SK-N-SH (cell line): ENCODE data around the gene ATRN. TPM values are rescaled to one million over a fixed set of nuclear protein-coding genes. Genes with fewer than 3 reads are reported as not detected.
"Not testable (repeated sequence)": the region's sequence is repeated elsewhere in the genome, so short reads cannot be mapped to it uniquely, and the experiment has no call there.

Experiments used
- CTCF ChIA-PET: fragments of 300-600, 350-600 bp; formaldehyde crosslinking; extraction: SDS; loops from one replicate; lab custom pipeline; 2021; lab: Yijun Ruan, JAX
- POLR2A ChIA-PET: fragments of 350-600 bp; sonication (Branson Sonifier 250); formaldehyde crosslinking; extraction: SDS; loops from one replicate; lab custom pipeline; 2020; ENCODE audit warnings: antibody characterized with exemption, inconsistent platforms; lab: Yijun Ruan, JAX
- DNase-seq: peaks from one replicate; pipeline ENCODE4 v3.0.0; 2012
- H2AFZ ChIP-seq: fragments of 200-600 bp; sonication (generic); 2 replicates; pipeline ENCODE4 v1.8.1; 2016; ENCODE audit warnings: antibody characterized with exemption, mild to moderate bottlenecking, low read depth
- H3F3A ChIP-seq: fragments of 200-600 bp; sonication (generic); replicated peaks from 2 replicates; pipeline ENCODE3; 2016; ENCODE audit warnings: antibody characterized with exemption, mild to moderate bottlenecking; ENCODE audit not compliant: insufficient read depth
- H3K27ac ChIP-seq, 2 experiments: fragments of 200-500 bp in 1 of 2; fragments of 200-600 bp in 1 of 2; sonication (Bioruptor generic) in 1 of 2; sonication (generic), shearing (Covaris generic) in 1 of 2; 2 replicates each; pipeline versions ENCODE4 v1.5.1 to v1.6.1; 2014 to 2016; ENCODE audit warnings: low read depth in 2 of 2, inconsistent platforms in 1 of 2, low read length in 1 of 2, mild to moderate bottlenecking in 1 of 2, mixed read lengths in 1 of 2
- H3K27me3 ChIP-seq: fragments of 200-600 bp; sonication (generic), shearing (Covaris generic); 2 replicates; pipeline ENCODE4 v1.6.1; 2016; ENCODE audit warnings: mixed run types; ENCODE audit not compliant: insufficient read depth
- H3K36me3 ChIP-seq, 2 experiments: fragments of 200-500 bp in 1 of 2; fragments of 200-600 bp in 1 of 2; sonication (Bioruptor generic) in 1 of 2; sonication (generic) in 1 of 2; replicated peaks in 1 of 2; 2 replicates each; pipeline versions ENCODE3 to v1.5.1; 2014 to 2016; ENCODE audit warnings: low read length in 1 of 2, mild to moderate bottlenecking in 1 of 2; ENCODE audit not compliant: insufficient read depth in 2 of 2, control insufficient read depth in 1 of 2
- H3K4me1 ChIP-seq, 2 experiments: fragments of 200-500 bp in 1 of 2; fragments of 200-600 bp in 1 of 2; sonication (Bioruptor generic) in 1 of 2; sonication (generic), shearing (Covaris generic) in 1 of 2; 2 replicates each; pipeline versions ENCODE4 v1.5.1 to v1.6.1; 2014 to 2016; ENCODE audit warnings: low read depth in 1 of 2, low read length in 1 of 2, mixed run types in 1 of 2; ENCODE audit not compliant: insufficient read depth in 2 of 2, control insufficient read depth in 1 of 2
- H3K4me2 ChIP-seq: fragments of 200-600 bp; sonication (generic), shearing (Covaris generic); 2 replicates; pipeline ENCODE4 v1.6.1; 2017; ENCODE audit warnings: mixed run types
- H3K4me3 ChIP-seq, 2 experiments: fragments of 200-500 bp in 1 of 2; fragments of 200-600 bp in 1 of 2; sonication (Bioruptor generic) in 1 of 2; sonication (generic), shearing (Covaris generic) in 1 of 2; 2 replicates each; pipeline versions ENCODE4 v1.5.1 to v1.8.1; 2014 to 2016; ENCODE audit warnings: low read depth in 2 of 2, inconsistent platforms in 1 of 2, low read length in 1 of 2, mild to moderate bottlenecking in 1 of 2, mixed read lengths in 1 of 2, moderate library complexity in 1 of 2
- H3K79me2 ChIP-seq: fragments of 200-600 bp; sonication (generic); 2 replicates; pipeline ENCODE4 v1.8.1; 2017; ENCODE audit warnings: mild to moderate bottlenecking; ENCODE audit not compliant: insufficient read depth
- H3K9ac ChIP-seq: fragments of 200-600 bp; sonication (generic); 2 replicates; pipeline ENCODE4 v1.6.1; 2017; ENCODE audit warnings: mixed run types
- H3K9me2 ChIP-seq: fragments of 200-600 bp; sonication (generic); 2 replicates; pipeline ENCODE4 v1.6.1; 2017; ENCODE audit warnings: mixed run types
- H3K9me3 ChIP-seq: fragments of 200-600 bp; sonication (generic); 2 replicates; pipeline ENCODE4 v1.6.1; 2017; ENCODE audit warnings: mixed run types, mild to moderate bottlenecking, moderate library complexity
- H4K20me1 ChIP-seq: fragments of 200-600 bp; sonication (generic); 2 replicates; pipeline ENCODE4 v1.6.1; 2017; ENCODE audit warnings: mild to moderate bottlenecking, mixed run types; ENCODE audit not compliant: insufficient read depth
- EZH2phosphoT487 ChIP-seq: fragments of 200-600 bp; sonication (generic); IDR thresholded peaks from 2 replicates; pipeline ENCODE4 v1.6.1; 2017; ENCODE audit warnings: low read depth, mixed run types, mild to moderate bottlenecking, antibody characterized with exemption, moderate library complexity, borderline replicate concordance
- POLR2AphosphoS5 ChIP-seq: IDR thresholded peaks from 2 replicates; pipeline ENCODE4 v1.6.1; 2012; ENCODE audit warnings: low read depth, low read length
- RCOR1 ChIP-seq: fragments of 150-350 bp; IDR thresholded peaks from 2 replicates; pipeline ENCODE4 v1.6.1; 2017; ENCODE audit warnings: antibody characterized with exemption, low read length
- RXRA ChIP-seq: IDR thresholded peaks from 2 replicates; pipeline ENCODE4 v1.4.0; 2012; ENCODE audit warnings: low read depth, mild to moderate bottlenecking, borderline replicate concordance
- TAF1 ChIP-seq: IDR thresholded peaks from 2 replicates; pipeline ENCODE4 v1.6.1; 2012; ENCODE audit warnings: low read depth, mild to moderate bottlenecking, low read length, moderate library complexity, borderline replicate concordance
- TEAD4 ChIP-seq: IDR thresholded peaks from 2 replicates; pipeline ENCODE4 v1.4.0; 2012; ENCODE audit warnings: mild to moderate bottlenecking, borderline replicate concordance; ENCODE audit not compliant: insufficient read depth
- YY1 ChIP-seq: IDR thresholded peaks from 2 replicates; pipeline ENCODE4 v1.4.0; 2012; ENCODE audit warnings: low read depth, mild to moderate bottlenecking
- WGBS: methylation state at CpG from one replicate; pipeline ENCODE4 v1.1.6; 2017; ENCODE audit warnings: low lambda C conversion rate; 5-methylcytosine and 5-hydroxymethylcytosine counted together
- polyA plus RNA-seq, 3 experiments: library from polyadenylated mRNA; depleted of rRNA; stranded (reverse); fragments of >200 nt; gene quantifications; 2 replicates each; pipeline ENCODE4 v1.2.3, GENCODE V29; 2012
- TF ChIP-seq, protein P1 (sequence below): IDR thresholded peaks from 2 replicates; pipeline ENCODE4 v1.4.0; 2012; ENCODE audit warnings: low read depth
- TF ChIP-seq, protein P2 (sequence below): IDR thresholded peaks from 2 replicates; pipeline ENCODE4; 2012
- TF ChIP-seq, protein P3 (sequence below): IDR thresholded peaks from 2 replicates; pipeline ENCODE4 v1.6.1; 2012; ENCODE audit warnings: mild to moderate bottlenecking, low read depth, low read length, moderate library complexity
- TF ChIP-seq, protein P4 (sequence below): fragments of 200-600 bp; sonication (generic); IDR thresholded peaks from 2 replicates; pipeline ENCODE4 v1.6.1; 2017; ENCODE audit warnings: antibody characterized with exemption, mild to moderate bottlenecking, moderate library complexity
- TF ChIP-seq, protein P5 (sequence below): IDR thresholded peaks from 2 replicates; pipeline ENCODE4 v1.4.0; 2012; ENCODE audit warnings: low read depth, borderline replicate concordance
- TF ChIP-seq, protein P6 (sequence below): fragments of 150-350 bp; IDR thresholded peaks from 2 replicates; pipeline ENCODE4 v1.6.1; 2016; ENCODE audit warnings: mild to moderate bottlenecking, low read depth, low read length

Gene ATRN
- polyA plus RNA-seq, 1 of the 3 experiments (the other 2 are of a cell fraction), result 33.8 TPM

DNA sequence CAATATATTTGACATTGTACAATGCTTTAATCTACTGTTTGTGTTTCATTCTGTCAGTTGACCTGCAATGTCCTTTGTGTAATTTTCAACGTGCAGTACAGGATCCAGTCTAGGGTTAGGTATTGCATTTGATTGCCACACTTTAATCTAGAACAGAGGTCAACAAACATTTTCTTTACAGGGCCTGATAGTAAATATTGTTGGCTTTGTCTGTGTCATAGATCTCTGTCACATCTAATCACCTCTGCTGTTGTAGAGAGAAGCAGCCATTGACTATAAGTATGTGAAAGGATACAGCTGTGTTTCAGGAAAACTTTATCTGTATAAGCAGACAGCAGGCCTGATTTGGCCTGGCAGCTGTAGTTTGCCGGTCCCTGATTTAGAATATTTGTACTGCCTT lies 39.3 kb downstream of the ATRN start:
- WGBS, result 51% methylated on average over 2 of the region's 2 CpGs
- Histone ChIP-seq H4K20me1 (no peaks in the 10 kb centered on the region), H3F3A (no peaks in the 10 kb centered on the region), H3K79me2 (peaks cover 24% of the 10 kb centered on the region; the same call in 1 of the 2 replicates), H3K9me2 (no peaks in the 10 kb centered on the region), H3K9ac (no peak overlapping the region), H3K4me1 (no peaks in the 10 kb centered on the region), H3K36me3 (peaks cover 0 to 3% of the 10 kb centered on the region in 2 experiments), H3K9me3 (no peaks in the 10 kb centered on the region), H3K27me3 (no peaks in the 10 kb centered on the region), H3K4me2 (no peak overlapping the region), H3K27ac (no peak overlapping the region), H3K4me3 (no peak overlapping the region), H2AFZ (no peak overlapping the region)
- ChIA-PET CTCF (no interaction called here), POLR2A (no interaction called here)
- no peak for DNase-seq
- TF ChIP-seq, protein P1, sequence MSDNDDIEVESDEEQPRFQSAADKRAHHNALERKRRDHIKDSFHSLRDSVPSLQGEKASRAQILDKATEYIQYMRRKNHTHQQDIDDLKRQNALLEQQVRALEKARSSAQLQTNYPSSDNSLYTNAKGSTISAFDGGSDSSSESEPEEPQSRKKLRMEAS, result no peak
- TF ChIP-seq, protein P2, sequence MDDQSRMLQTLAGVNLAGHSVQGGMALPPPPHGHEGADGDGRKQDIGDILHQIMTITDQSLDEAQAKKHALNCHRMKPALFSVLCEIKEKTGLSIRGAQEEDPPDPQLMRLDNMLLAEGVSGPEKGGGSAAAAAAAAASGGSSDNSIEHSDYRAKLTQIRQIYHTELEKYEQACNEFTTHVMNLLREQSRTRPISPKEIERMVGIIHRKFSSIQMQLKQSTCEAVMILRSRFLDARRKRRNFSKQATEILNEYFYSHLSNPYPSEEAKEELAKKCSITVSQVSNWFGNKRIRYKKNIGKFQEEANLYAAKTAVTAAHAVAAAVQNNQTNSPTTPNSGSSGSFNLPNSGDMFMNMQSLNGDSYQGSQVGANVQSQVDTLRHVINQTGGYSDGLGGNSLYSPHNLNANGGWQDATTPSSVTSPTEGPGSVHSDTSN, result no peak
- TF ChIP-seq, protein P3, sequence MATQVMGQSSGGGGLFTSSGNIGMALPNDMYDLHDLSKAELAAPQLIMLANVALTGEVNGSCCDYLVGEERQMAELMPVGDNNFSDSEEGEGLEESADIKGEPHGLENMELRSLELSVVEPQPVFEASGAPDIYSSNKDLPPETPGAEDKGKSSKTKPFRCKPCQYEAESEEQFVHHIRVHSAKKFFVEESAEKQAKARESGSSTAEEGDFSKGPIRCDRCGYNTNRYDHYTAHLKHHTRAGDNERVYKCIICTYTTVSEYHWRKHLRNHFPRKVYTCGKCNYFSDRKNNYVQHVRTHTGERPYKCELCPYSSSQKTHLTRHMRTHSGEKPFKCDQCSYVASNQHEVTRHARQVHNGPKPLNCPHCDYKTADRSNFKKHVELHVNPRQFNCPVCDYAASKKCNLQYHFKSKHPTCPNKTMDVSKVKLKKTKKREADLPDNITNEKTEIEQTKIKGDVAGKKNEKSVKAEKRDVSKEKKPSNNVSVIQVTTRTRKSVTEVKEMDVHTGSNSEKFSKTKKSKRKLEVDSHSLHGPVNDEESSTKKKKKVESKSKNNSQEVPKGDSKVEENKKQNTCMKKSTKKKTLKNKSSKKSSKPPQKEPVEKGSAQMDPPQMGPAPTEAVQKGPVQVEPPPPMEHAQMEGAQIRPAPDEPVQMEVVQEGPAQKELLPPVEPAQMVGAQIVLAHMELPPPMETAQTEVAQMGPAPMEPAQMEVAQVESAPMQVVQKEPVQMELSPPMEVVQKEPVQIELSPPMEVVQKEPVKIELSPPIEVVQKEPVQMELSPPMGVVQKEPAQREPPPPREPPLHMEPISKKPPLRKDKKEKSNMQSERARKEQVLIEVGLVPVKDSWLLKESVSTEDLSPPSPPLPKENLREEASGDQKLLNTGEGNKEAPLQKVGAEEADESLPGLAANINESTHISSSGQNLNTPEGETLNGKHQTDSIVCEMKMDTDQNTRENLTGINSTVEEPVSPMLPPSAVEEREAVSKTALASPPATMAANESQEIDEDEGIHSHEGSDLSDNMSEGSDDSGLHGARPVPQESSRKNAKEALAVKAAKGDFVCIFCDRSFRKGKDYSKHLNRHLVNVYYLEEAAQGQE, result no peak
- no peak for TF ChIP-seq EZH2phosphoT487
- no peak for TF ChIP-seq RCOR1
- TF ChIP-seq, protein P4, sequence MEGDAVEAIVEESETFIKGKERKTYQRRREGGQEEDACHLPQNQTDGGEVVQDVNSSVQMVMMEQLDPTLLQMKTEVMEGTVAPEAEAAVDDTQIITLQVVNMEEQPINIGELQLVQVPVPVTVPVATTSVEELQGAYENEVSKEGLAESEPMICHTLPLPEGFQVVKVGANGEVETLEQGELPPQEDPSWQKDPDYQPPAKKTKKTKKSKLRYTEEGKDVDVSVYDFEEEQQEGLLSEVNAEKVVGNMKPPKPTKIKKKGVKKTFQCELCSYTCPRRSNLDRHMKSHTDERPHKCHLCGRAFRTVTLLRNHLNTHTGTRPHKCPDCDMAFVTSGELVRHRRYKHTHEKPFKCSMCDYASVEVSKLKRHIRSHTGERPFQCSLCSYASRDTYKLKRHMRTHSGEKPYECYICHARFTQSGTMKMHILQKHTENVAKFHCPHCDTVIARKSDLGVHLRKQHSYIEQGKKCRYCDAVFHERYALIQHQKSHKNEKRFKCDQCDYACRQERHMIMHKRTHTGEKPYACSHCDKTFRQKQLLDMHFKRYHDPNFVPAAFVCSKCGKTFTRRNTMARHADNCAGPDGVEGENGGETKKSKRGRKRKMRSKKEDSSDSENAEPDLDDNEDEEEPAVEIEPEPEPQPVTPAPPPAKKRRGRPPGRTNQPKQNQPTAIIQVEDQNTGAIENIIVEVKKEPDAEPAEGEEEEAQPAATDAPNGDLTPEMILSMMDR, result no peak
- no peak for TF ChIP-seq TAF1
- TF ChIP-seq TEAD4, result no peak
- TF ChIP-seq YY1, result no peak
- no peak for TF ChIP-seq POLR2AphosphoS5
- TF ChIP-seq RXRA, result no peak
- TF ChIP-seq, protein P5, sequence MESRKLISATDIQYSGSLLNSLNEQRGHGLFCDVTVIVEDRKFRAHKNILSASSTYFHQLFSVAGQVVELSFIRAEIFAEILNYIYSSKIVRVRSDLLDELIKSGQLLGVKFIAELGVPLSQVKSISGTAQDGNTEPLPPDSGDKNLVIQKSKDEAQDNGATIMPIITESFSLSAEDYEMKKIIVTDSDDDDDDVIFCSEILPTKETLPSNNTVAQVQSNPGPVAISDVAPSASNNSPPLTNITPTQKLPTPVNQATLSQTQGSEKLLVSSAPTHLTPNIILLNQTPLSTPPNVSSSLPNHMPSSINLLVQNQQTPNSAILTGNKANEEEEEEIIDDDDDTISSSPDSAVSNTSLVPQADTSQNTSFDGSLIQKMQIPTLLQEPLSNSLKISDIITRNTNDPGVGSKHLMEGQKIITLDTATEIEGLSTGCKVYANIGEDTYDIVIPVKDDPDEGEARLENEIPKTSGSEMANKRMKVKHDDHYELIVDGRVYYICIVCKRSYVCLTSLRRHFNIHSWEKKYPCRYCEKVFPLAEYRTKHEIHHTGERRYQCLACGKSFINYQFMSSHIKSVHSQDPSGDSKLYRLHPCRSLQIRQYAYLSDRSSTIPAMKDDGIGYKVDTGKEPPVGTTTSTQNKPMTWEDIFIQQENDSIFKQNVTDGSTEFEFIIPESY, result no peak
- TF ChIP-seq, protein P6, sequence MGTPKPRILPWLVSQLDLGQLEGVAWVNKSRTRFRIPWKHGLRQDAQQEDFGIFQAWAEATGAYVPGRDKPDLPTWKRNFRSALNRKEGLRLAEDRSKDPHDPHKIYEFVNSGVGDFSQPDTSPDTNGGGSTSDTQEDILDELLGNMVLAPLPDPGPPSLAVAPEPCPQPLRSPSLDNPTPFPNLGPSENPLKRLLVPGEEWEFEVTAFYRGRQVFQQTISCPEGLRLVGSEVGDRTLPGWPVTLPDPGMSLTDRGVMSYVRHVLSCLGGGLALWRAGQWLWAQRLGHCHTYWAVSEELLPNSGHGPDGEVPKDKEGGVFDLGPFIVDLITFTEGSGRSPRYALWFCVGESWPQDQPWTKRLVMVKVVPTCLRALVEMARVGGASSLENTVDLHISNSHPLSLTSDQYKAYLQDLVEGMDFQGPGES, result no peak

DNA sequence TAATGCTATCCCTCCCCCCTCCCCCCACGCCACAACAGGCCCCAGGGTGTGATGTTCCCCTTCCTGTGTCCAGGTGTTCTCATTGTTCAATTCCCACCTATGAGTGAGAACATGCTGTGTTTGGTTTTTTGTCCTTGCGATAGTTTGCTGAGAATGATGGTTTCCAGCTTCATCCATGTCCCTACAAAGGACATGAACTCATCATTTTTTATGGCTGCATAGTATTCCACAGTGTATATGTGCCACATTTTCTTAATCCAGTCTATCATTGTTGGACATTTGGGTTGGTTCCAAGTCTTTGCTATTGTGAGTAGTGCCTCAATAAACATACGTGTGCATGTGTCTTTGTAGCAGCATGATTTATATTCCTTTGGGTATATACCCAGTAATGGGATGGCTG lies 41.4 kb downstream of the ATRN start:
- H3K36me3 ChIP-seq, POLR2A ChIA-PET, H3K4me3 ChIP-seq, CTCF ChIA-PET, H3K9me3 ChIP-seq, H3K9ac ChIP-seq, H3K4me2 ChIP-seq, DNase-seq, H2AFZ ChIP-seq, H3K9me2 ChIP-seq, H4K20me1 ChIP-seq, H3K4me1 ChIP-seq, H3F3A ChIP-seq, H3K27ac ChIP-seq, H3K27me3 ChIP-seq: not testable (repeated sequence)
- peaks cover 28% of the 10 kb centered on the region; the same call in 1 of the 2 replicates for H3K79me2 ChIP-seq
- WGBS, result 75% methylated on average over 3 of the region's 3 CpGs
